ENCODE results near the gene RAP1GAP.
"Not testable (repeated sequence)": the region's sequence is repeated elsewhere in the genome, so short reads cannot be mapped to it uniquely, and the experiment has no call there.

RAP1GAP gene

GRCh38 chr1:21677168-21677567 lies 8.0 kb upstream of the RAP1GAP start:
- DNase-seq (ENCODE audit: low read depth) = no peak

GRCh38 chr1:21674957-21675356 lies 5.8 kb upstream of the RAP1GAP start:
- no peak for DNase-seq (ENCODE audit: low read depth)

DNA sequence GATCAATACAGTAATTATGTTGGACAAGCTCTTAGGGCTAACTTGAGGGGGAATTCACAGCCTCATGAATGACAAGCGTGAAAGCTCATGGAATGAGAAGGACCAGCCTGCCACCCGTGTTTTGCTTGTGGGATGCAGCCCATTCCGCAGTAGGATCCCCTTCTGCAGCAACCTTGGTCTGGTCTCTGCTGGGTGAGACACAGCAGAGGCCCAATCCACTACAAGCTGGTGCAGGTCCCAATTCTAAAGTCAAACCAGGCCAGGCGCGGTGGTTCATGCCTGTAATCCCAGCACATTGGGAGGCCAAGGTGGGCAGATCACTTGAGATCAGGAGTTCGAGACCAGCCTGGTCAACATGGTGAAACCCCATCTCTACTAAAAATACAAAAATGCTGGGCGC lies 4.7 kb upstream of the RAP1GAP start:
- DNase-seq (ENCODE audit: low read depth) = not testable (repeated sequence)

DNA sequence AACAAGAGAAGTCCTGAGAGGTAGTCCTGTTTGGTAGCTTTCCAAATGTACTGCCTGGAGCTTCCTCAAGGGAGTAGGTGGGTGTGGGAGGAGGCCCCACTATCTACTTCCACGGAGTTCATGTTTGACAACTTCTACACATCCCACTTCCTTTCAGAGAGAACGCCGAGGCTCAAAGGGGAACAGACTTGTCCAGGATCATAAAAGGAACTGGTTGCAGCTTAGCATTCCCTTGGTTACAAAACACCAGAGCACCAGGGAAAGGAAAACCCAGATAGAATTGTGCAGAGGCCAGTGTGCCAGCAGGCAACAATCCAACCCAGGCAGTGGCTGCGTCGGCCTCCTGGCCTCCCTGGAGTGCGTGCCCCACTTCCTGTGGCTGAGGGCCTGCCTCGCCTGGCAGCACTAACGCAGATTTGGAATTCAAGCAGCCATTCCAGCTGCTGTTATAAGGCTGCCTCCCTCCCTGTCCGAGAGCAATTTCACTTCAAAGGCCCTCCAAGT lies 4.2 kb upstream of the RAP1GAP start:
- no peak for DNase-seq (ENCODE audit: low read depth)

DNA sequence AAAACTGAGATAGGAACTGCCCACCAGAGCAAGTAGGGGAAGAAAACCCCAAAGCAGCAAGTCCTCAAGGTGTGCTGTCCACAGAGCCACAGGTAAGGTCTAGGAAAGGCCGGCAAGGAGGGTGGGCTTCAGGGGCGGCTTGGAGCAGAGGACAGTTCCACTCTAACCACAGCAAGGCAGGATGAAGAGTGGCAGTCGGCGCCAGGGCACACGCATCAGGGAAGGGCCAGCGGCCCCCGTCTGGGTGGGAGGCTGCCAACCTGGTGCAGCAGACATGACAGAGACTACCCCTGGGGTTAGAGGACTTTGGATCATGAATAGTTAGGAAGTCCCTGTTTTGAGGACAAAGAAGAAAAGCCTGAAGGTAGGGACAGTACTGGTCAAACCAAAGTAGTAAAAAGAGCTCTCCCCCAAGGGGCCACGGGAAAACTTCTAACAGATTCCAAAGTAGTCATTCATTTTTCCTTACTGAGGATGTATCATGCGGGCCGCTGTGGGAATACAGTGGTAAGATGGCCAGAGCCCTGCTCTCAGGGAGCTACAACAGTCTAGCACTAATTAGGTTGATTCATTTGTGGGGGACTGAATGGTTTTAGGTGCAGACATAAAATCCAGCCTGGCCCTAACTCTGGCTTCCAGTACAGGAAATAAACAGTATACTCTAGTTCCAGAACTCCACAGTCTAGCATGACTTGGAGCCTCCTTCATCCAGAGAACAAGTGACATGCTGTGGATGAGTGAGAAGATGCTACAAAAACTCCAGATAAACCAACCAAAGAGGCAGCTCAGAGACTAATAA lies 3.5 kb upstream of the RAP1GAP start:
- no peak for DNase-seq (ENCODE audit: low read depth)

DNA sequence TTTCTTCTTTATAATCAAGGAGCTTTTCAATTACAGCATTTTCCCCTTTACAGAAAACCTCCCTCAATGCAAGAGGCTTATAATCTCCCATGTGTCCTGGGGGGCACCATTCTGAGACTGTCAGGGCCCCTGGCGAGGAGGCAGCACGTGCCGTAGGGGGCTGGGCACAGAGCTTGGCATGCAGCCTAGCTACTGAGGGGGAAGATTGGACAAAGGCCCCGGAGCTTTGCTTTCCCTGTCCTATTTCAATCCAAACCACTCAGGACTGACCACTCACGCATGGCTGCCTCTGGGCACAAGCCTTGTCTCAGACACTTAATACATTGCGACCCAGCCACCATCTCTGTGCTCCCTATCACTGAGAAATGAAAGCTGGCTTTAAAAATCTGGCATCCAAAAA lies 2.8 kb upstream of the RAP1GAP start:
- no peak for DNase-seq (ENCODE audit: low read depth)

DNA sequence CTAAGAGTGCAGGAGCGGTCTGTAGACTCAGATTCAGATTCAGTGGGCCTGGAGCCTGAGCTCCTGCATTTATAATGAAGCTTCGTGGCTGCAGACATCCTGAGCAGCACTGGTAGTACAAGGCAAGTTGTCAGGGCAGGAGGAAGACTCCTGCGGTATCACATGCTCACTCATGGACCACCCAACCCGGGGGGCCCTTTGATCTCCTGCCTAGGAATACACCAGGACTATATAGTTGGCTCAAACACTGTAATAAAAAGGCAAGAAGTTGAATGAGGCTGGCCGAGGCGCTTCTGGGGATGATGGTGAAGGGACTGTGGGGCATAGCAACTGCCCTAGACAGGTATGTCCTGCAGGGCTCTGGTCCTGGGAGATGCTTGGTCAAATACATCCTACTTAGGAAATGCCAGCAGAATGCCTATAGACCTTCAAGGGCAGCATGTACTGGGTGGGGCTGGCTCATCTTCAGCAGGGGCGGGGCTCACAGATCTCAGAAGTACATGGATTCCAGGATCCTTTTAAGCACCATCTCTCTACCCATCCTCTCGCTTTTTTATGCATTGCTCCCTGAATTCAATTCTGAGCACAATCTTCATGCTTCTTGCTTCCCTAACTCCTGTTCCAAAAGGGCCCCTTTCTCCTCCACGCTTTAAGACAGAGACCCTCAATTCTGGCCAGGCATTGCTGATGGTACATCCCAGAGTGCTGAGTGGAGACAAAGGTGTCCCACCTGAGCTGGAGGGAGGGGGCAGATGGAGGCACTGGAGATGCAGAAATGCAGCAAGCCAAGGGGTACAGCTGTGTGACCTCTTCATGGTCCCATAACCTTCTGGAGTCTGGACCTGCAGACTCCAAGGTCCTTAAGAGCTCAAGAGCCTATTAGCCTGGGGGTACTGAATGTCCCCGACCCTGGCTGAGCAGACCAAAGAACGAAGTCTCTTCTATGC lies 2.1 kb upstream of the RAP1GAP start:
- DNase-seq (ENCODE audit: low read depth) = no peak

DNA sequence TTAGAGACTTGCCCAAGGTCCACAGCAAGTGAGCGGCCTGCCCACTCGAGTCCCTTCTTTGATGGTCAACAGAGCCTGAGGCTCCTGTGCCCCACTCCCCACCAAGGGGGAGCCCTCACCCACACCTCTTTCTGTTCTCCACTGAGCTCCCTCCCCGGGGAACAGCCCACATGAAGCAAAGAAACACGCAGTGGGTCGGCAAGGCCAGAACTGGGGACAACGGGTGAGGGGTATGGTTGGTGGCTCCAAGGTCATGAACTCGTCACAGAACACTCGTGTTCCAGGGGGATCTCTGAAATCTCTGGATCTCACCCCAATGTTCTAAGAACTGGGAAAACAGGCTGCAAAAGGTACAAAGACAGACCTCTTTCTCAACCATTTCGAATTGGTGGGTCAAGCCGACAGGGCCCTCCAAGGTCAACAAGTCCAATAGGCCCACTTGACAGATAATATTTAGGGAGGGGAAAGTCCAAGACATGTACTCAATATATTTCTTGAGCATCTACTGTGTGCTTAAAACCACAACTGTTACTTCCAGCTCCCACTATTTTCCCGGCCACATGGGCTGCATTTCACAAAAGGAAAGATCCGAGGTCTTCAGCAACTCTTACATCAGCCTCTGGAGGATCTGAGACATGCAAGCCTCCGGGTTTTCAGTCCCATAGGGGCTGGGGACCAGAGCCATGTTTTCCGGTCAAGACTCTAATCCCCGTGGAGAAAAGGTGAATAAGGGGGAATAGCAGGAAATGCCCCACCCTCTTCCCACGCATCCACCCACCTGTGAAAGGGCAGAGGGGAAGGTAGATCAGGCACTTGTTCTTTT lies 1.1 kb upstream of the RAP1GAP start:
- no peak for DNase-seq (ENCODE audit: low read depth)

DNA sequence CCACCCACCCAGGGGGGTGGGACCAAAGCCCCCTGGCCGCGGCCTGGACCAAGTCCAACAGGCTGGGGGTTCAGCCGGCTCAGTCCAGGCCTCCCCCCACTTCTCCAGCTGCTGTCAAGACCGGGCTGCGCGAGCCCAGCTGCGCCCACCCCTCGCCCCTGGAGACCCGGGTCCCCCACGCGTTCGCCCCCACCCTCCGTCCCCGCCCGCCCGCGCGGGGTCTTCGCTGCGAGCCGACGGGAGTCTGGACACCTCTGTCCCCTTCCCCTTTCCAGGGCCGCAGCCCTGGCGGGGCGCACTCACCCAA lies 253 bp downstream of the RAP1GAP start:
- DNase-seq (ENCODE audit: low read depth) = no peak

- DNase-seq (ENCODE audit: low read depth) = no peak
Measured at GRCh38 chr1:21668232-21668950, 766 bp downstream of the RAP1GAP start.

DNA sequence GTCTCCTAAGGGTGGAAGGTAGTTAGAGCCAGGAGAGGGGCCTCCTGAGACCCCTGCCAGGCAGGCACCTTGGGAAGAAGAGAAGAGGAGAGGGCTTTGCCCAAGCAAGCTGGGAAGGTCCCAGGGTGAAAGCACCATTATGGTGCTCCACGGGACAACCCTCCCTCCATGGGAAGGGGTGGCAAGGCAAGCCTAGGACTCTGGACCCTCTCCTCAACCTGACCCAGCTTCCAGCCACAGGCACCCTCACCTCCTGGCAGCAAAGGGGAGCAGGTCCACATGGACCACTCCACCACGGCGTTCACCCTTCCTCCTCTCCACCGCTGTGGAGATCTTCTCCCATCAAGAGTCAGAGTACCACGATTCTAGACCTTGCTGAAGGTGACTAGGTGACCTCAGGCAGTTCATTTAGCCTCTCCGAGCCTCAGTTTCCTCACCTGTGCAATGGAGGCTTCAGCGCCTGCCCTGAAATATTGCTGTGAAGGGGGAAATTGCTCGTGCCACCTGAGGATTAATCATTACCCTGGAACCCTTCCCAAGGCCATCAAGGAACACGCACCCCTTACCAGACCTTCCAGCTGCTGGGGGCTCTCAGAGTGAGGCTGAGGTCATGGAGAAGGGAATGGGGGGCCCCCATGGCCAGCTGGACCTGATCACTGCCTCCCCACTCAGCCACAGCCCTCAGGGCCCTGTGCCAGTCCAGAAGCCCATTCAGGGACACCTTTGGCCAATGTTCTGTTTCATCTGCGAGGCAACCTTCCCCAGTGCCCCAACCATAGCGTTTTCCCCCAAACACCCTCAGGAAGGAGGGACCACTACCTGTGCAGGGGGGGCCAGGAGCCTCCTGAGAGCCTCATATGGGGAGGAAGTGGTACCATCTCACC lies 1.6 kb downstream of the RAP1GAP start:
- DNase-seq (ENCODE audit: low read depth) = no peak

DNA sequence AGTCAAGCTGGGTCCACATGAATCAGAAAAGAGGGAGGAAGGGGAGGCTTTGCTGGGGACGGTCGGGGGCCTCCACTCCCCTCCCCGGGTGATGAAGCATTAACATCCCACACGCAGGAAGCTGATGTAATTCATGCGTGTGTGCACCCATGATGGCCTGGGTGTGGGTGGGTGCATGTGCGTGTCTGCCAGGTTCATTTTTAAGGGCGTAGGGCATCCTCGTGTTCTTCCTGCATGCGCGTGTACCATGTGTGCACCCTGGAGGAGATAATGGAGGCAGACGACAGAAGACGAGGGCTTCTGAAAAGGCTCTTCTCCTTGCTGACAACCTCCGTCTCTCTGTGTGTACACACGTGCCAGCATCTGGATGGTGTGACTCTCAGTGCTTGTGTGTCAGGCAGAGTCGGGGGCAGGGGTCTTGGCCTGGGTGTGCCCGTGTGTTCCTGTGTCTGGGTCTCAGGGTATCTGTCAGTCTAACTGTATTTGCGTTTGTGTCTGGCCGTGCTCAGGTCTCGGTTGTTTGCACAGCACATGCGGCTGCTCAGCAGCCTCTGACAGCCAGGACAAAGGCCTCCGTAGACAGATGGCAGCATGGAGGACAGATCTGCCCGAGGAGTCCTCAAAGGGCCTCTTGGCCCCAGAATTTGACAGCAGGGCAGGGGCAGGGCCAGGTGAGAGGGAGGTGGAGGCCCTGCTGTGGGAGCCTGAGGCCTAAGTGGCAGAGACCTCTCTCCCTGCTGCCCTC lies 2.4 kb downstream of the RAP1GAP start:
- no peak for DNase-seq (ENCODE audit: low read depth)

GRCh38 chr1:21665711-21666575 lies 3.2 kb downstream of the RAP1GAP start:
- no peak for DNase-seq (ENCODE audit: low read depth)

- DNase-seq (ENCODE audit: low read depth) = no peak
Measured at GRCh38 chr1:21664806-21665588, 4.2 kb downstream of the RAP1GAP start.

DNA sequence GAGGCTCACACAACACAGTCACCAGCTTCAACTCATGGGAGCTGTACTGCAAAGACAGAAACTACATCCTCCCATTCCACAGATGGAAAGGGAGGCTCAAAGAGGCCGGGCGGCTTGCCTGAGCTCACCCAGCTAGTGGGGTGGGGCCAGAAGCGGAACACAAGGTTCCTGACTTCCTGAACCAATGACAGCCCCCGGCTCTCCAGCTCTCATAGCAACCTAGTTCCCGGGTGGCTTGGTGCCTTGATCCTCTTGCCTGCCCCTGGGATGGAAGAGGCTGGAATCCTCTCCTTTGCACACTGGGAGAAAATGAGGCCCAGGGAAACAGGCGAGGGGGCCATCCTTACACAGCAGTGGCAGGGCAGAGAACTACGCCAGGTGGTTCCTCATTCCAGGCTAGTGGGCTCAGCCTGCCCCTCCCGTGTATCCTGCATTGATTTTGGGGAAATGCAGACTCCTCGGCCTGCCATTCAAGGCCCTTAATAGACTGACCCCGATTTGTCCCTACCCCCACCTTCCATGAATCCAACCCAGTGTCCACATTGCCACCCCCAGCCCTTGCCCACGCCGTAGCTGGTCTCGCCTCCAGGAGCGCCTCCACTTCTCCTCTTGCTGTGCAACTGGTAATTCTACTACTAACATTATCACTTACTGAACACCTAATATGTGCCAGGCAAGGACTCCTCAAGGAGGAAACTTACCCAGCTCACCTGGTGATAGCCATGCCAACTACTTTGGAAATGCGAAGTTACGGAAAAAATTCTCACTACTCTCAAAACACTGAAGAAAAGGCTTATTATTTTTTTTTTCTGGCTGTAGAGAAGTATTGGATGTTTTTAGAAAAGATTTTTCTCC lies 5.0 kb downstream of the RAP1GAP start:
- DNase-seq (ENCODE audit: low read depth) = no peak

DNA sequence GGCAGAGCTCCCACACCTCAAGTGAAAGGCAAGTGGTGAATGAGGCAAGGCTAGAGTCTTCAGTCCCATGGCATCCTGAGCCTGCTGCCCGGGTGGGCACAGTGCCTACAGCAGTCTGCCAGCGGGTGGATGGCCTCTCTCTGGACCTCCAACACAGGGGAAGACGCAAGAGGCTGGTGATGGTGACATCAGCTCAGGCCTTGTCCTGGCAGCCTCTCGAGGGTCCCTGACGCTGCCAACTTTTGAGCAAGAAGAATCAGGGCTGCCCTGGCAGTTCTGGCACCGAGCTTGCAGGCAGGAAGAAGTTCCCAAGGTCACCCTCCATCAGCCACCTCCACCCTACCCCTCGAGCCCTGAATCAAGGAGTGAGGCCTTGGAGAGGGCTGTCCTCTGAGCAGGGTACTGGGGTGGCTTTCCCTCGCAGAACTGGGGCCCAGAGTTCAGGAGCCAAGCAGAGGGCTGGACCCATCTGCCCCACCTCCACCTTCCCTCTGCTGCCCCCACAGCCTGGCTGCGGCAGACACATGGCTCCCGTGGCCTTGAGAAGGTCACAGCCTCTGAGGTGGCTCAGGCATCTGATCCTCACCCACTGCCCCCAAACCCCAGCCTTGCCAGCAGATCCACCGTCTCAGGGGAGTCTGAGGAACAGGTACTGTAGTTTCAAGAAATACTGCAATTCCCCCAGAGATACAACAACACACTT lies 5.8 kb downstream of the RAP1GAP start:
- DNase-seq (ENCODE audit: low read depth) = no peak
